ENCODE results near the gene GJC2. TPM values are rescaled to one million over a fixed set of nuclear protein-coding genes. Genes with fewer than 3 reads are reported as not detected.
A peak's percentile ranks its signal among the peaks of the same experiment; 100 is the strongest.
"Not testable (repeated sequence)": the region's sequence is repeated elsewhere in the genome, so short reads cannot be mapped to it uniquely, and the experiment has no call there.

Gene GJC2
- total RNA-seq, 5 donors from 2014 or later (not counting 1 experiment from before 2014, with no cell fraction given), result 1.1 to 3.1 (median 1.6) TPM

- DNase-seq (no peak), ATAC-seq (replicated peaks in 1 of 4) (no peak)
- no peak overlapping the region for H3K4me3 ChIP-seq (ENCODE audit: control insufficient read depth in 1 of 2, extremely low read depth in 1 of 2, low read length in 1 of 2)
- WGBS (ENCODE audit: insufficient coverage), result 100% methylated on average over 2 of the region's 7 CpGs
- no peaks in the 10 kb centered on the region for H3K27me3 ChIP-seq (replicated peaks in 1 of 2; ENCODE audit: control insufficient read depth in 2 of 2, extremely low read depth in 1 of 2, insufficient read depth in 2 of 2, low read length in 1 of 2)
- ChIA-PET POLR2A (no interaction called here), CTCF (no interaction called here)
- Mint-ChIP-seq H3K4me1 (peaks cover 32 to 42% (median 32%) of the 10 kb centered on the region in 3 donors), H3K9me3 (no peaks in the 10 kb centered on the region), H3K36me3 (peaks cover 3% of the 10 kb centered on the region), H3K27me3 (no peaks in the 10 kb centered on the region), H3K4me3 (no peak overlapping the region), H3K27ac (no peak overlapping the region)
- H3K9me3 ChIP-seq, result no peaks in the 10 kb centered on the region
- peaks cover 4 to 27% of the 10 kb centered on the region in 2 experiments for H3K4me1 ChIP-seq (ENCODE audit: control insufficient read depth in 1 of 2, extremely low read depth in 1 of 2, insufficient read depth in 2 of 2, low read length in 2 of 2)
- H3K27ac ChIP-seq (ENCODE audit: low read length), result no peak overlapping the region
- H3K36me3 ChIP-seq (ENCODE audit: control insufficient read depth in 2 of 2, extremely low read depth in 1 of 2, insufficient read depth in 1 of 2, low read length in 1 of 2), result peaks cover 3 to 14% of the 10 kb centered on the region in 2 donors
These were observed 20.9 kb downstream of the GJC2 start for GRCh38 chr1:228170666-228171065.

- no peak for ATAC-seq (replicated peaks in 1 of 4)
- Histone ChIP-seq H3K4me1 (ENCODE audit: control insufficient read depth in 1 of 2, extremely low read depth in 1 of 2, insufficient read depth in 2 of 2, low read length in 2 of 2) (peaks cover 3 to 24% of the 10 kb centered on the region in 2 experiments), H3K4me3 (ENCODE audit: control insufficient read depth in 1 of 2, extremely low read depth in 1 of 2, low read length in 1 of 2) (no peak overlapping the region), H3K36me3 (ENCODE audit: control insufficient read depth in 2 of 2, extremely low read depth in 1 of 2, insufficient read depth in 1 of 2, low read length in 1 of 2) (peaks cover 3 to 20% of the 10 kb centered on the region in 2 donors), H3K27ac (ENCODE audit: low read length) (no peak overlapping the region), H3K9me3 (no peaks in the 10 kb centered on the region), H3K27me3 (replicated peaks in 1 of 2; ENCODE audit: control insufficient read depth in 2 of 2, extremely low read depth in 1 of 2, insufficient read depth in 2 of 2, low read length in 1 of 2) (no peaks in the 10 kb centered on the region)
- 82% methylated on average over 9 of the region's 10 CpGs for WGBS (ENCODE audit: insufficient coverage)
- Mint-ChIP-seq H3K9me3 (no peaks in the 10 kb centered on the region), H3K27me3 (no peaks in the 10 kb centered on the region), H3K4me1 (peaks cover 32 to 42% (median 32%) of the 10 kb centered on the region in 3 donors), H3K4me3 (no peak overlapping the region), H3K27ac (no peak overlapping the region), H3K36me3 (peaks cover 3% of the 10 kb centered on the region)
- CTCF ChIA-PET, result no interaction called here
- DNase-seq, result no peak
- POLR2A ChIA-PET, result interaction anchor here in 1 of 2 donors (0.6 kb wide), 1 partner anchor 261 kb away, joined by 5 read pairs; no protein-coding TSS in a partner anchor
These were observed 21.6 kb downstream of the GJC2 start for GRCh38 chr1:228171221-228171891.

GRCh38 chr1:228172591-228173527, 23.1 kb downstream of the GJC2 start:
- 87% methylated on average over 17 of the region's 21 CpGs for WGBS (ENCODE audit: insufficient coverage)
- no peaks in the 10 kb centered on the region for H3K9me3 ChIP-seq

GRCh38 chr1:228173528-228174481, 24.1 kb downstream of the GJC2 start:
- CTCF ChIA-PET; H3K27me3 ChIP-seq (replicated peaks in 1 of 2; ENCODE audit: control insufficient read depth in 2 of 2, extremely low read depth in 1 of 2, insufficient read depth in 2 of 2, low read length in 1 of 2); H3K27ac Mint-ChIP-seq; H3K9me3 Mint-ChIP-seq; H3K27me3 Mint-ChIP-seq; H3K4me3 Mint-ChIP-seq; H3K9me3 ChIP-seq; H3K36me3 Mint-ChIP-seq; H3K4me3 ChIP-seq (ENCODE audit: control insufficient read depth in 1 of 2, extremely low read depth in 1 of 2, low read length in 1 of 2): not testable (repeated sequence)
- Histone ChIP-seq H3K27ac (ENCODE audit: low read length) (peak overlapping the region; percentile 61), H3K4me1 (ENCODE audit: control insufficient read depth in 1 of 2, extremely low read depth in 1 of 2, insufficient read depth in 2 of 2, low read length in 2 of 2) (peaks cover 0 to 15% of the 10 kb centered on the region in 2 experiments), H3K36me3 (ENCODE audit: control insufficient read depth in 2 of 2, extremely low read depth in 1 of 2, insufficient read depth in 1 of 2, low read length in 1 of 2) (peaks cover 6 to 26% of the 10 kb centered on the region in 2 donors)
- ATAC-seq (replicated peaks in 1 of 4) (peak in 3 of 4 experiments; percentile 32 to 58 (median 39)), DNase-seq (peak in 7 of 35 experiments; percentile 26 to 59 (median 30))
- H3K4me1 Mint-ChIP-seq, result peaks cover 16 to 22% (median 17%) of the 10 kb centered on the region in 3 donors
- 89% methylated on average over 25 of the region's 69 CpGs for WGBS (ENCODE audit: insufficient coverage)
- POLR2A ChIA-PET, result interaction anchor here in 1 of 2 donors (0.7 kb wide), 1 partner anchor 283 kb away, joined by 3 read pairs; no protein-coding TSS in a partner anchor

More at GRCh38 chr1:228172591-228173527, 23.1 kb downstream of the GJC2 start:
- Mint-ChIP-seq H3K27ac (no peak overlapping the region), H3K36me3 (peaks cover 3% of the 10 kb centered on the region), H3K4me3 (no peak overlapping the region), H3K27me3 (no peaks in the 10 kb centered on the region), H3K9me3 (no peaks in the 10 kb centered on the region), H3K4me1 (peaks cover 22 to 31% (median 22%) of the 10 kb centered on the region in 3 donors)
- ATAC-seq (replicated peaks in 1 of 4) (no peak), DNase-seq (no peak)
- no peak overlapping the region for H3K27ac ChIP-seq (ENCODE audit: low read length)
- peaks cover 0 to 15% of the 10 kb centered on the region in 2 experiments for H3K4me1 ChIP-seq (ENCODE audit: control insufficient read depth in 1 of 2, extremely low read depth in 1 of 2, insufficient read depth in 2 of 2, low read length in 2 of 2)
- peaks cover 7 to 26% of the 10 kb centered on the region in 2 donors for H3K36me3 ChIP-seq (ENCODE audit: control insufficient read depth in 2 of 2, extremely low read depth in 1 of 2, insufficient read depth in 1 of 2, low read length in 1 of 2)
- no peaks in the 10 kb centered on the region for H3K27me3 ChIP-seq (replicated peaks in 1 of 2; ENCODE audit: control insufficient read depth in 2 of 2, extremely low read depth in 1 of 2, insufficient read depth in 2 of 2, low read length in 1 of 2)
- POLR2A ChIA-PET, result no interaction called here
- no peak overlapping the region for H3K4me3 ChIP-seq (ENCODE audit: control insufficient read depth in 1 of 2, extremely low read depth in 1 of 2, low read length in 1 of 2)
- CTCF ChIA-PET, result no interaction called here

- Histone ChIP-seq H3K27me3 (replicated peaks in 1 of 2; ENCODE audit: control insufficient read depth in 2 of 2, extremely low read depth in 1 of 2, insufficient read depth in 2 of 2, low read length in 1 of 2) (no peaks in the 10 kb centered on the region), H3K27ac (ENCODE audit: low read length) (peak overlapping the region; percentile 35), H3K36me3 (ENCODE audit: control insufficient read depth in 2 of 2, extremely low read depth in 1 of 2, insufficient read depth in 1 of 2, low read length in 1 of 2) (peaks cover 4 to 26% of the 10 kb centered on the region in 2 donors), H3K9me3 (no peaks in the 10 kb centered on the region), H3K4me3 (ENCODE audit: control insufficient read depth in 1 of 2, extremely low read depth in 1 of 2, low read length in 1 of 2) (no peak overlapping the region), H3K4me1 (ENCODE audit: control insufficient read depth in 1 of 2, extremely low read depth in 1 of 2, insufficient read depth in 2 of 2, low read length in 2 of 2) (peaks cover 0 to 15% of the 10 kb centered on the region in 2 experiments)
- no peak overlapping the region for H3K27ac Mint-ChIP-seq
- WGBS (ENCODE audit: insufficient coverage), result 96% methylated on average over 49 of the region's 52 CpGs
- H3K36me3 Mint-ChIP-seq, result no peaks in the 10 kb centered on the region
- DNase-seq (peak in 13 of 35 experiments; percentile 29 to 69 (median 37)), ATAC-seq (replicated peaks in 1 of 4) (peak in 3 of 4 experiments; percentile 34 to 45 (median 43))
- H3K4me3 Mint-ChIP-seq, result no peak overlapping the region
- H3K4me1 Mint-ChIP-seq, result peaks cover 10 to 14% (median 14%) of the 10 kb centered on the region in 3 donors
- H3K27me3 Mint-ChIP-seq, result no peaks in the 10 kb centered on the region
- ChIA-PET POLR2A (no interaction called here), CTCF (no interaction called here)
- H3K9me3 Mint-ChIP-seq, result no peaks in the 10 kb centered on the region
These were observed 25.0 kb downstream of the GJC2 start for GRCh38 chr1:228174482-228175315.

Data from T-cell (primary cell).